GM12891 (cell line): ENCODE data around the gene NAV2.
A peak's percentile ranks its signal among the peaks of the same experiment; 100 is the strongest.

Source experiments
- DNase-seq: peaks from one replicate; pipeline ENCODE4 v3.0.0; 2011; ENCODE audit warnings: low spot score; ENCODE audit not compliant: insufficient read length
- FAIRE-seq: peaks from 2 replicates; lab custom pipeline; 2011; peaks lifted over from hg19 to GRCh38; lab: Jason Lieb, UNC
- PAX5 ChIP-seq: IDR thresholded peaks from 2 replicates; pipeline ENCODE4 v1.6.1; 2011; ENCODE audit warnings: low read length, moderate library complexity, mild to moderate bottlenecking; ENCODE audit not compliant: insufficient read depth, severe bottlenecking
- POLR2A ChIP-seq: IDR thresholded peaks from 2 replicates; pipeline ENCODE4 v1.6.1; 2011; ENCODE audit warnings: low read depth, low read length, control low read depth
- POLR2AphosphoS5 ChIP-seq: IDR thresholded peaks from 2 replicates; pipeline ENCODE4 v1.6.1; 2011; ENCODE audit warnings: low read depth, low read length, control low read depth
- POU2F2 ChIP-seq: IDR thresholded peaks from 2 replicates; pipeline ENCODE4 v1.6.1; 2011; ENCODE audit warnings: low read depth, mild to moderate bottlenecking, control low read depth, low read length, moderate library complexity
- SPI1 ChIP-seq: IDR thresholded peaks from 2 replicates; pipeline ENCODE4 v1.6.1; 2011; ENCODE audit warnings: low read depth, low read length, control low read depth
- TAF1 ChIP-seq: IDR thresholded peaks from 2 replicates; pipeline ENCODE4 v1.6.1; 2011; ENCODE audit warnings: low read depth, low read length, control low read depth

Gene NAV2

GRCh38 chr11:19832086-19832750 is 119.6 kb downstream of the NAV2 start:
- DNase-seq = no peak
- FAIRE-seq = no peak
- TF ChIP-seq TAF1 (no peak), POU2F2 (no peak), POLR2A (no peak), POLR2AphosphoS5 (no peak), SPI1 (no peak), PAX5 (no peak)

DNA sequence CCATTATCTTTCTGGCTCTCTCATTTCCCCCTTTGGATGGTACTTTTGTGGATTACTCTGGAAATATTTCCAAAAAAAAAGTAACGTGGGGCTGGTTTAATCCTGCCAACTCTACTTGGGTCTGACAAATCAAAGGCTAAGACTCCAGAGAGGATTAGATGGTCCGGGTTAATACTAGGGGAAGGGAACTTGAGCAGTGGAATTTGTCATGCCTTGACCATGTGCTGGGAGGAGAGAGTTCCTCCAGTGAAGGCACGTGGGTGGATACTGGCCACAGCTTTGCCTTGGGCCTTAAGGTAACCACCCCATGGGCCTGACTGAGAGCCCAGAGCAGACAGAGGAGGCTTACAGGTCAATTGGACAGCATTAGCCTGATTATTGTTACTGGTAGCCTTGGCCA is 120.3 kb downstream of the NAV2 start:
- no peak for DNase-seq
- FAIRE-seq = no peak
- TF ChIP-seq SPI1 (no peak), POLR2A (no peak), TAF1 (no peak), POLR2AphosphoS5 (no peak), POU2F2 (no peak), PAX5 (no peak)

DNA sequence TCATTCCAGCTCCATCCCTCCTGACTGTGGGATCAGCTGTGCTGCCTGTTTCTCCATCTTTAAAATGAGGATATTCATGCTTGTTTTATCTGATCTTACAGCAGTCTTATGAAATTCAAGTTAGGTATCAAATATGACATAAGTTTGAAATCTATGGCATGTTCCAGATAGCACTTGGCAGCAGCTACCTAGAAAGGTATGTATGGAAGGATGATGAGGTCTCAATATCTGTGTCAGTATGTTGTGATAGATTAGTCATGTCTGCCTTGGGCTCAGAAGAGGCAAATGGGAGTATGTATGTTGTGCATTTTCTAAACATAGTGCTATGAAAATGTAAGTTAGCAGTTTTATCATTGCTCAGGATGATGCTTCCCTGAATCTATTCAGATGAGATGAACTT is 122.1 kb downstream of the NAV2 start:
- DNase-seq = no peak
- no peak for TF ChIP-seq POLR2AphosphoS5
- TF ChIP-seq PAX5 = no peak
- no peak for TF ChIP-seq SPI1
- no peak for TF ChIP-seq POU2F2
- TF ChIP-seq TAF1 = no peak
- no peak for TF ChIP-seq POLR2A
- FAIRE-seq = no peak

DNA sequence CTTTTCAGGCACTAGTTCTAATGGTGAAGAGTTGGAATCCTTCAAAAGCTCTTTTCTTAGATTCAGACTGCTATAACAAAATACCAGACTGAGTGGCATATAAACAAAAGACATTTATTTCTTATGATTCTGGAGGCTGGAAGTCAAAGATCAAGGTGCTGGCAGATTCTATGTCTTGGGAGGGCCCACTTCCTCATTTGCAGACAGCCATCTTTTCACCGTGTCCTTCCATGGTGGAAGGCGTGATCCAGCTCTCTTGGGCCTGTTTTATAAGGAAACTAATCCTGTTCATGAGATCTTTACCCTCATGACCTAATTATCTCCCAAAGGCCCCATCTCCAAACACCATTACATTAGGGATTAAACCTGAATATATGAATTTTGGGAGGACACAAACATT is 124.0 kb downstream of the NAV2 start:
- no peak for TF ChIP-seq POLR2AphosphoS5
- TF ChIP-seq SPI1 = peak; percentile 82
- DNase-seq (no peak), FAIRE-seq (no peak)

DNA sequence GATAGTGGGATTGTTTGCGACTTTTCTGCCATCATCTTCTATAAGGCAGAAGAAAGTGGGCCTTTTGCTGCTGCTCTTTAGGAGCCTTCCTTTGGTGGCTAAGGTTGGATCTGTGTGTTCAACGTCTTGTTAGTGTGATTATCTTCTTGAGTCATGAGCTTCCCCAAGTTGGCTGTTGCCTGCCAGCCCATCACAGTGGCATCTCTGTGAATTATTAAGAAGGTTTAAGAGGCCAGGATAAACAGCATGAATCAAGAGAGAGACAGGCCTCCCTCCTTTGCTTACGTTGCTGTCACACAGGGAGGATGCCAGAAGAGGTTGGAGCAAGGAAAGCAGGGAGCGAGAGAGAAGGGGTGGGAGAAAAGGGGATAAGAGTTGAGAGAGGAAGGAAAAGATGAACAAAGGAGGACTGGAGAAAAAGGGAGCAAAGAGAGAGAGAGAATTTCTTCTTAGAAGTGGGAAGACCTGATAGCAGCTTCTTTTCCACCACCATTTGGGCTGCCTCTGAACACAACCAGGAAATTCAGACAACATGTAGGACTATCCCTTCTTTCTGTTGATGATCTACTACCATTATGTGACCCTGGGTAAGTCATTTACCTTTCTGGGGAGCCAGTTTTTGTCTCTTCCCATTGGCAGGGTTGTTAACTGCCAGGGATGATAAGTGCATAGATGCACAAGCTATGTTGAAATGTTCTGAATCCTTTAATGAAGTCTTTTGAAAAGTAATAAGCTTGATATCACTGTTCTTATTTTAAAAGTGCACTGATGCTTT is 126.5 kb downstream of the NAV2 start:
- DNase-seq (no peak), FAIRE-seq (no peak)
- TF ChIP-seq TAF1 (no peak), SPI1 (no peak), PAX5 (no peak), POU2F2 (no peak), POLR2AphosphoS5 (no peak), POLR2A (no peak)

- DNase-seq (no peak), FAIRE-seq (no peak)
- TF ChIP-seq SPI1 (no peak), POU2F2 (no peak), PAX5 (no peak), POLR2AphosphoS5 (no peak), TAF1 (no peak), POLR2A (no peak)
These were observed 128.3 kb downstream of the NAV2 start for GRCh38 chr11:19840961-19841360.

- FAIRE-seq (no peak), DNase-seq (no peak)
- no peak for TF ChIP-seq TAF1
- no peak for TF ChIP-seq SPI1
These were observed 129.9 kb downstream of the NAV2 start for GRCh38 chr11:19842505-19842904.

GRCh38 chr11:19843079-19843478 is 130.4 kb downstream of the NAV2 start:
- FAIRE-seq (no peak), DNase-seq (no peak)
- TF ChIP-seq POU2F2 (no peak), POLR2A (no peak), SPI1 (no peak), POLR2AphosphoS5 (no peak)

- TF ChIP-seq POLR2AphosphoS5 (no peak), SPI1 (no peak), POU2F2 (no peak), POLR2A (no peak), TAF1 (no peak), PAX5 (no peak)
- no peak for FAIRE-seq
- DNase-seq = no peak
These were observed 131.4 kb downstream of the NAV2 start for GRCh38 chr11:19844012-19844411.

DNA sequence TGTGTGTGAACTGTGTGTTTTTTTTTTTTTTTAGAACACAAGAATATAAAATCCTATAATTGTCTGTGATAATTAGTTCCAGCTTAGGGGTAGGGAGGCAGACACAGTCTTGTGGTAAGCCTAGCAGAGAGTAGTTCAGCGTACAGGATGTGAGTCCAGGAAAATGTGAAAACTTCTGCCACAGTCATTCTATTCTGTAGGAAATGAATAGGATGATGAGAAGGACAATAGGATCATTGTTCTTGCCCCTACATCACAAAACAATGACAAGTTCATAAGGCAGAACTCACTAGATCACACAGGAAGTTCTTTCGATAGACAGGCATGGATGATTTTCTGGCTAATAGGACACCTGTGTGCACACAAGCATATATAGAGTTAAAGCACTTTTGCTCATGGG is 132.2 kb downstream of the NAV2 start:
- TF ChIP-seq POLR2A (no peak), TAF1 (no peak), POLR2AphosphoS5 (no peak), POU2F2 (no peak), PAX5 (no peak), SPI1 (no peak)
- DNase-seq (no peak), FAIRE-seq (no peak)
